Activated CD4-positive, alpha-beta T cell treated with anti-CD3 and anti-CD28 coated beads, Interleukin-2, amount 10 ng/mL, durations not matched to agents 7 days and 5 days (primary cell): ENCODE data around the gene COL4A6. TPM values are rescaled to one million over a fixed set of nuclear protein-coding genes. Genes with fewer than 3 reads are reported as not detected.
"Not testable (repeated sequence)": the region's sequence is repeated elsewhere in the genome, so short reads cannot be mapped to it uniquely, and the experiment has no call there.

Experiments used
- CTCF ChIA-PET: fragments of 350-600 bp; sonication (Branson Sonifier 250); formaldehyde crosslinking; loops from one replicate; lab custom pipeline; 2021; ENCODE audit warnings: antibody characterized with exemption; lab: Charles Lee
- POLR2A ChIA-PET: fragments of 350-600 bp; sonication (Branson Sonifier 250); formaldehyde crosslinking; loops from one replicate; lab custom pipeline; 2021; ENCODE audit warnings: antibody characterized with exemption; lab: Charles Lee
- DNase-seq: peaks from one replicate; pipeline ENCODE4 v3.0.0-alpha.2; 2020
- H3K27ac Mint-ChIP-seq: one replicate; pipeline ENCODE4 v1.8.0; 2021; ENCODE audit warnings: mild to moderate bottlenecking, moderate library complexity, mixed read lengths
- H3K27me3 Mint-ChIP-seq: one replicate; pipeline ENCODE4 v1.8.0; 2021; ENCODE audit warnings: mixed read lengths
- H3K36me3 Mint-ChIP-seq: one replicate; pipeline ENCODE4 v1.8.0; 2021; ENCODE audit warnings: low read depth, mixed read lengths
- H3K4me1 Mint-ChIP-seq: one replicate; pipeline ENCODE4 v1.8.0; 2021; ENCODE audit warnings: mixed read lengths
- H3K4me3 Mint-ChIP-seq: one replicate; pipeline ENCODE4 v1.8.0; 2021; ENCODE audit warnings: mild to moderate bottlenecking, moderate library complexity, mixed read lengths
- H3K9me3 Mint-ChIP-seq: one replicate; pipeline ENCODE4 v1.8.0; 2021; ENCODE audit warnings: mixed read lengths
- total RNA-seq, 2 experiments: library from RNA; stranded (reverse); gene quantifications; one replicate each; pipeline ENCODE4 v1.2.3, GENCODE V29; 2021

Gene COL4A6
- total RNA-seq, 2 experiments from 2014 or later: not detected

DNA sequence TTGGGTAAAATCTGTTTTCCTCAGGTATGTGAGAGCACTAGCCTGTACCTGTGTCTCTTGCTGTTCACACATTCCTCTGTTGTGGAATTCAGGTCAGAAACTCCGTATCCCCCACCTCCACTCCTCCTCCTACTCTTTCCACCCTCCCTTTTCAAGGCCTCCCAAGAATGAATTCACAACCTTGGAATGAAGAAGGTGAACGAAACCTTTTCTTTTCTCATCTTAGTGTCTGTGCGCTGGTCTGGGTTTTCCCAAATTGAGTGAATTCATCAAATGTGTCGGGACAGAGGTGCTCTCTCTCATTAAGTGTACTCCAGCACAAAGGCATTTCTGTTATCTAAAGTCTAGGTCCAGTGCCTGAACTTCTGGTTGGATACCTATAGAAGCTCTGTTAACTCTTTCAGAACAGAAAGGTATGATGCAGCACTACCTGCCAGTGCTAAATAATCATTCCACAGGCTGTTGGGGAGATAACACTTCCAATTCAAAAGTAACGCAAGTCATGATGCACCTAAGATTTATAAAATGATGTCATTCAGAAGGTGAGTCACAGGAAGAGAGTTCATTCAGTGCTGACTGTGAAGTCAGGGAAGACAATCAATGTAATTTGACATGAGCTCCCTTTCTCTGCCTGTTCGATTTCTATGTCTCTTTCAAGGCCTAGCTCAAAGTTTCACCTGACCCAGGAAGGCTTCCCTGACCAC lies 41.9 kb downstream of the COL4A6 start:
- no peaks in the 10 kb centered on the region for H3K36me3 Mint-ChIP-seq
- ChIA-PET POLR2A (no interaction called here), CTCF (no interaction called here)
- no peaks in the 10 kb centered on the region for H3K4me1 Mint-ChIP-seq
- H3K27ac Mint-ChIP-seq: no peak overlapping the region
- no peak overlapping the region for H3K4me3 Mint-ChIP-seq
- H3K9me3 Mint-ChIP-seq: no peaks in the 10 kb centered on the region
- no peaks in the 10 kb centered on the region for H3K27me3 Mint-ChIP-seq
- DNase-seq: no peak

DNA sequence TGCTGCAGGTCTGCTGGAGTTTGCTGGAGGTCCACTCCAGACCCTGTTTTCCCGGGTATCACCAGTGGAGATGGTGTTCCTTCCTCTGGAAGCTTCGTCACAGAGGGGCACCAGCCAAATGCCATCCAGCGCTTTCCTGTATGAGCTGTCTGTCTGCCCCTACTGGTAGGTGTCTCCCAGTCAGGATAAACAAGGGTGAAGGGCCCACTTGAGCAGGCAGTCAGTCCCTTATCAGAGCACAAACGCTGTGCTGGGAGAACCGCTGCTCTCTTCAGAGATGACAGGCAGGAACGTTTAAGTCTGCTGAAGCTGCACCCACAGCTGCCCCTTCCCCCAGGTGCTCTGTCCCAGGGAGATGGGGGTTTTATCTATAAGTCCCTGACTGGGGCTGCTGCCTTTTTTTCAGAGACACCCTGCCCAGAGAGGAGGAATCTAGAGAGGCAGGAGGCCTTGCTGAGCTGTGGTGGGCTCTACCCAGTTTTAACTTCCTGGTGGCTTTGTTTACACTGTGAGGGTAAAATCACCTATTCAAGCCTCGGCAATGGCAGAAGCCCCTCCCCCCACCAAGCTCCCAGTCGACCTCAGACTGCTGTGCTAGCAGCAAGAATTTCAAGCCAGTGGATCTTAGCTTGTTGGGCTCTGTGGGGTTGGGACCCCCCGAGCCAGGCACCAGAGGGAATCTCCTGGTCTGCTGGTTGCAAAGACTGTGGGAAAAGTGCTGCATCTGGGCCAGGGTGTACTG lies 47.1 kb downstream of the COL4A6 start:
- DNase-seq, H3K4me3 Mint-ChIP-seq, POLR2A ChIA-PET, H3K27me3 Mint-ChIP-seq, H3K36me3 Mint-ChIP-seq, H3K27ac Mint-ChIP-seq, H3K9me3 Mint-ChIP-seq, CTCF ChIA-PET, H3K4me1 Mint-ChIP-seq: not testable (repeated sequence)

DNA sequence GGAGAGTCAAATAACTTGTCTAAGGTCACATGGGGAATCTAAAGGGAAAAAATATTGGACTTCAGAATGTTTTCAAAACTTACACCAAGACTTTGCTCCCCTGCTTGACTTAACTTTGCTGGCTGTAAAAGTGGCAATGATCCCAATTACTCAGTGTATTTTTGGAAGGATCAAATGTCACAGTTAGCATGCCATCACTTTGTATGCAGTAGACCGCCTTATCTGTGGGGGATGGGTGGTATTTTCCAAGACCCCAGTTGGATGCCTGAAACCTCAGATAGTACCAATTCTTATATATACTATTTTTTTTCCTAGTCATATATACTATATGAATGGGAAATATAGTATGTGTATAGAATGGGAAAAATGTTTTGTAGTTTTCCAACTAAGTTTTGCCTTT lies 53.4 kb downstream of the COL4A6 start:
- H3K9me3 Mint-ChIP-seq: peaks cover 2% of the 10 kb centered on the region
- H3K4me1 Mint-ChIP-seq: no peaks in the 10 kb centered on the region
- no peaks in the 10 kb centered on the region for H3K27me3 Mint-ChIP-seq
- DNase-seq: no peak
- ChIA-PET POLR2A (no interaction called here), CTCF (no interaction called here)
- H3K27ac Mint-ChIP-seq: no peak overlapping the region
- no peak overlapping the region for H3K4me3 Mint-ChIP-seq
- H3K36me3 Mint-ChIP-seq: no peaks in the 10 kb centered on the region

DNA sequence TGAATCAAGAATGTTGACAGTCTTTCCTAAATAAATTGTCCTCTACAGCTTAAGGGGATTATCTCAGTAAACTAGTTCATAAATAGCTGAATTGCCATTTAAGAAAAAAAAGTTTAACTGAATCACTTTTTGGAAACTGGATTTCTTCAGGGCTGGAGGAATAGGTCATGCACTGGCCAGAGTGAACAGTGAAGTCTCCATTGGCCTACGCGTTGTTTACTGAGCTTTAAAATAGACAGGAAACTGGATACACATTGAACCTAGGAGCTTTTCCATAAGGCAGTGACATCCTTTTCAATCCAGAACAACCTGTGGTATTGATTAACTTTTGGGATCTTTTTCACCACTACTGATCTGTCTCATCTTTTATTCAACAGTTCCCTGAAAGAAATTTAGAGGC lies 58.0 kb downstream of the COL4A6 start:
- Mint-ChIP-seq H3K27me3 (no peaks in the 10 kb centered on the region), H3K4me3 (no peak overlapping the region), H3K4me1 (no peaks in the 10 kb centered on the region), H3K36me3 (no peaks in the 10 kb centered on the region), H3K27ac (no peak overlapping the region), H3K9me3 (no peaks in the 10 kb centered on the region)
- DNase-seq: no peak
- ChIA-PET CTCF (interaction anchor here (0.6 kb wide), 1 partner anchor 8 kb away, joined by 3 read pairs; no protein-coding TSS in a partner anchor), POLR2A (no interaction called here)

DNA sequence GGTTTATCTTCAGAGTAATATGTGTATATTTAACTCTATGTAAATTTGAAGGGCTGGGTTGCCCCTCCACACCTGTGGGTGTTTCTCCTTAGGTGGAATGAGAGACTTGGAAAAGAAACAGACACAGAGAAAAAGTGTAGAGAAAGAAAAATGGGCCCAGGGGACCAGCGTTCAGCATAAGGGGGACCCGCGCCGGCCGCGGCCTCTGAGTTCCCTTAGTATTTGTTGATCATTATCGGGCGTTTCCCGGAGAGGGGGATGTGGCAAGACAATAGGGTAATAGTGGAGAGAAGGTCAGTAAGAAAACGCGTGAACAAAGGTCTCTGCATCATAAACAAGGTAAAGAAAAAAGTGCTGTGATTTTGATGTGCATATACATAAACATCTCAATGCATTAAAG lies 61.4 kb downstream of the COL4A6 start:
- POLR2A ChIA-PET, H3K27ac Mint-ChIP-seq, DNase-seq, H3K36me3 Mint-ChIP-seq, H3K4me1 Mint-ChIP-seq, CTCF ChIA-PET, H3K27me3 Mint-ChIP-seq, H3K9me3 Mint-ChIP-seq, H3K4me3 Mint-ChIP-seq: not testable (repeated sequence)

DNA sequence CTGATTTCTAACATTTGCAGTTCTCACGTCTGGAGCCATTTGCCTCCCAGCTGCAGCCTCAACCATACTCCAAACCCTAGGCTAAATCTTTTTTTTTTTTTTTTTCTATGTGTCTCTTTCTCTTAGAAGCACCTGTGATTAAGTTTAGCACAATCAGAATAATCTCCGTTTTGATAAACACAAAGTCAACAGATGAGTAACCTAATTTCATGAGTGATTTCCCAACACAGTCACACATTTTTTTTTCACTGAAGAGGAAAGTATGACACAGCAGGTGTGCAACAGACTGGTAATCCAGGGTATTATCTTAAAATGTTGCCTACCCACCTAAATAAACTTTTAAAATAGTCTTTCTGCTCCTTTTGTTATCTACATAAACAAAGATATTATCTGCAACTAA lies 62.6 kb downstream of the COL4A6 start:
- H3K27me3 Mint-ChIP-seq, H3K27ac Mint-ChIP-seq, CTCF ChIA-PET, H3K36me3 Mint-ChIP-seq, H3K9me3 Mint-ChIP-seq, POLR2A ChIA-PET, DNase-seq, H3K4me1 Mint-ChIP-seq, H3K4me3 Mint-ChIP-seq: not testable (repeated sequence)

DNA sequence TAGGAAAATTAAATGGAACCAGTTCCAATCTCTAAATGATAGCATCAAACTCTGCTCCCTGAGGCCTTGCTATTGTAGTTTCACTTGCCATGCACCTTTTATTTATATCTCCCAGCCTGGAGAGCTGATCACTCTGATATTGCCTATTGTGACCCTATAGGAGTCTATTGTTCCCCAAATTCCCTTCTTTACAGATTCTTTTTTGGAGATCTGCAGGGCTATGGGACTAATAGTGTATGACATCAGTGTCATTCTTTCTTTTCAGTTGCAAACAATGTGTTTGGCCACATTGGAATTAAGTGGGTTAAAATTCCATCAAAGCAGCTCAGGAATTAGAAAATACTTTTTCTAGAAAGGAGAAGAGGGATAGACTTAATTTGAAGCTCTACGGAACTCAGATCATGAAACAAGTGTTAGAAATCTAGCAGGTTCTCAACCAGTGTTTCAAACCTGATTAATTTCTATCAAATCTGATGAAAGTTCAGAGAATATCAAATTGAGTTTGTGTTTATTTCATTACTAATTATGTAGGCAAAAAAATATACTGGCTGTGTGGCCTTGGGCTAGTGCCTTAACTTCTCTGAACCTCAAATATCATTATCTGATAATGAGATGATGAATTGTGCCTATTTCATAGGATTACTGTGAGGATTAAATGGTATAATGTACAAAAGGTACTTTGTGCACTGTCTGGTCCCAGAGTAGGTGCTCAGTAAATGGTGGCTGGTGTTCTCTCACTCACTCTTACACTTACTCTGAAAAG lies 71.4 kb downstream of the COL4A6 start:
- Mint-ChIP-seq H3K27me3 (peaks cover 2% of the 10 kb centered on the region), H3K4me1 (no peaks in the 10 kb centered on the region), H3K4me3 (no peak overlapping the region), H3K36me3 (no peaks in the 10 kb centered on the region), H3K9me3 (no peaks in the 10 kb centered on the region), H3K27ac (no peak overlapping the region)
- POLR2A ChIA-PET: no interaction called here
- CTCF ChIA-PET: no interaction called here
- no peak for DNase-seq

DNA sequence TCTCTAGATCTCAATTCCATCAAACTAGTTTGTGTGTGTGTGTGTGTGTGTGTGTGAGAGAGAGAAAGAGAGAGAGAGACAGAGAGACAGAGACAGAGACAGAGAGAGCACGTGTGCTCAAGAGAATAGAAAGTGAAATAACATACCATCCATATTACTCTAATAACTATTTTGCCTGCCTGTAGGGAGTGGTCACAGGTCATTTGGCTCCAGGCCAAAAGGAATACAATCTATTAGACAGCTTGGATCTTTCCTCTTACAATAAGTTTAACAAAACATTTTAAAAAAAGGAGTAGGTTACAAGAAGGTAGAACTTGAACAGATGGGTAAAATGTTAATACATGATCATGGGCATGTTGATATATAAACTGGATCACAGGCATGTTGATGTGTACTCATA lies 76.2 kb downstream of the COL4A6 start:
- H3K4me3 Mint-ChIP-seq: no peak overlapping the region
- ChIA-PET POLR2A (no interaction called here), CTCF (no interaction called here)
- no peak for DNase-seq
- peaks cover 2% of the 10 kb centered on the region for H3K27me3 Mint-ChIP-seq
- H3K9me3 Mint-ChIP-seq: no peaks in the 10 kb centered on the region
- no peak overlapping the region for H3K27ac Mint-ChIP-seq
- no peaks in the 10 kb centered on the region for H3K4me1 Mint-ChIP-seq
- H3K36me3 Mint-ChIP-seq: no peaks in the 10 kb centered on the region

DNA sequence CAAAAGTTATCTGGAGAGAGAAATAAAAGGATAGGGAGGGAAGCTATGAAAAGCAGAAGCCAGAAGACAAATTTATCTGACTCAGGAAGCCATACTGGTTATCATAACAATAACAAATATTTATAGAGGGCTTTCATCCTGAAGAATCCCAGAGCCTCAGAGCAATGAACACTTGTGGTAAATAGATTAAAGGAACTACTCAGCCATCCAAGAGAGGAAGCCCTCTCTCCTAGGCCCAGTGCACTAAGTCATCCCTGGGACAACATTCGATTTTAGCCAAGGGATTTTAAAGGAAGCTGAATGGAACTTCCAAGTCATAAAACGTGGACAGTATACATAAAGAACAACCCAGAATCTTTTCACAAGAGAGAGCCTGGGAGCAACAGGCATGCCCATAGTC lies 76.9 kb downstream of the COL4A6 start:
- no peak overlapping the region for H3K4me3 Mint-ChIP-seq
- H3K9me3 Mint-ChIP-seq: no peaks in the 10 kb centered on the region
- no peaks in the 10 kb centered on the region for H3K36me3 Mint-ChIP-seq
- H3K27me3 Mint-ChIP-seq: peaks cover 2% of the 10 kb centered on the region
- H3K4me1 Mint-ChIP-seq: no peaks in the 10 kb centered on the region
- no peak overlapping the region for H3K27ac Mint-ChIP-seq
- no peak for DNase-seq
- ChIA-PET CTCF (no interaction called here), POLR2A (no interaction called here)

DNA sequence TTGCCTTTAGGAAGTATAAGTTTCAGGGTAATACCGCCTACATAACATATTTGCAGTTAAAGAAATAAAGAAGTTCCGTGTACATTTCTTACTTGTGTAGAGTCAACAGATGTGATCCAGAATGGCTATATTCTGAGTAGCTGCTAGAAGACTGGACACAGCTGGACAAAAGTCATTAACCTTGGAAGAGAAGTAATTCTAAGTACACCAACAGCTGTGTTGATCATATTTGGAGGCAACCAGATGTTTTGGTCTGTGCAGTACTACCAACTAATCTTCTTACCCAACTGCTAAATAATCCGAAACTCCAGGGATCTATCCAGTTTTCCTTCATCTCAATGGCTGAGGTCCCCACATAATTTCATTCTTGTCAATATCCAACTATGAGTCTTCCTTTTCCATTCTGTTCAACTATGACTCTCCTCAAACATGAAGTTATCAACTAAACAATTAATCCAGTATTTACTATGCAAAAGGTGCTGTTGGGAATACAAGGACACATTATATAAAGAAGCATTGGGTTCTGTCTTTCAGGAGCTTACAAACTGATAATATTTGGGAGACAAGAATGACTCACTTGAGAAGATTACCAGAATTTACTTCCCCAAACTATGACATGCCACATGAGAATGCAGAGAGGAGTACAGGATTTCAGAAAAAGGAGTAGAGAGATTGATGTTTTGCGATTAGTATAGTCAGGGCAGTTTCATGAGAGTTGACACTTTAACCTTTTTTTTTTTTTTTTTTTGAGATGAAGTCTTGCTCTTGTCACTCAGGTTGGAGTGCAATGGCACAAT lies 78.2 kb downstream of the COL4A6 start:
- no peak overlapping the region for H3K27ac Mint-ChIP-seq
- no peak overlapping the region for H3K4me3 Mint-ChIP-seq
- no peaks in the 10 kb centered on the region for H3K27me3 Mint-ChIP-seq
- CTCF ChIA-PET: interaction anchor here (0.6 kb wide), 1 partner anchor 835 kb away, joined by 3 read pairs; no protein-coding TSS in a partner anchor
- no peaks in the 10 kb centered on the region for H3K9me3 Mint-ChIP-seq
- DNase-seq: no peak
- no peaks in the 10 kb centered on the region for H3K36me3 Mint-ChIP-seq
- POLR2A ChIA-PET: no interaction called here
- H3K4me1 Mint-ChIP-seq: no peaks in the 10 kb centered on the region

DNA sequence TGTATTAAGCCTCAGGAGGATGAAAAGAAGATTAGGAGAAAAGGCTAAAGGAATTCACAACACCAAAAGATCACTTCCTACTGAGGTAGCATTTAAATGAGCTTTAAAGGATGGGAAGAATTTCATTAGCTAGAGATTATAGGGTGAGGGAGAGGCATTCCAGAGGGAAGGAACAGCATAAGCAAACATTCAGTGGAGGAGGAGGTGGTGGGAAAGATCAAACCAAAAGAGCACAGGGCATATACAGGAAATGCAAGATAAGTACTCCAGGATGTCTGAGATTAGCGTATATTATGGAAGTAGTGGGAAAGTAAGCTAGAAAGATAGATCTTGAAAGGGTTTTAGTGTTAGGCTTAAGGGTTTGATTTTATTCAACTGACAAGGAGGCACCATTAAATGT lies 84.8 kb downstream of the COL4A6 start:
- Mint-ChIP-seq H3K9me3 (no peaks in the 10 kb centered on the region), H3K36me3 (no peaks in the 10 kb centered on the region), H3K27ac (no peak overlapping the region), H3K4me1 (no peaks in the 10 kb centered on the region), H3K27me3 (no peaks in the 10 kb centered on the region), H3K4me3 (no peak overlapping the region)
- ChIA-PET CTCF (no interaction called here), POLR2A (no interaction called here)
- no peak for DNase-seq

DNA sequence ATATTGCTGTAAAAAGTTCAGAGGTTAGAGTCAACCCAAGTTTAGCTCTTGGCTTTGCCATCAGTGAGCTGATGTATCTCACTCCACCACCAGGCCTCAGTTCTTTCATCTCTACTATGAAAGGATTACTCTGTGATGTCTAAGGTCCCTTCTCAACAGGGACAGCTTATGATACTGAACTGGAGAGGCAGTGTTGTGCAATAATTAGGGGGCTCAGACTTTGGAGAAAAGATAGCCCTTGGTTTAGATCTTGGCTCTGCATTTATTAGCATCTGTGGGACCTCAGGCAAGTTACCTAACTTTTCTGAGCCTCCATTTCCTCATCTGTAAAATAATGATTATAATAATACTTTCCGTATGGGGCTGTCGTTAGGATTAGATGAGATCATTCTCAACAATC lies 89.0 kb downstream of the COL4A6 start:
- H3K27ac Mint-ChIP-seq: no peak overlapping the region
- H3K4me3 Mint-ChIP-seq: no peak overlapping the region
- no peaks in the 10 kb centered on the region for H3K36me3 Mint-ChIP-seq
- CTCF ChIA-PET: no interaction called here
- H3K4me1 Mint-ChIP-seq: no peaks in the 10 kb centered on the region
- DNase-seq: no peak
- POLR2A ChIA-PET: no interaction called here
- no peaks in the 10 kb centered on the region for H3K27me3 Mint-ChIP-seq
- H3K9me3 Mint-ChIP-seq: no peaks in the 10 kb centered on the region

DNA sequence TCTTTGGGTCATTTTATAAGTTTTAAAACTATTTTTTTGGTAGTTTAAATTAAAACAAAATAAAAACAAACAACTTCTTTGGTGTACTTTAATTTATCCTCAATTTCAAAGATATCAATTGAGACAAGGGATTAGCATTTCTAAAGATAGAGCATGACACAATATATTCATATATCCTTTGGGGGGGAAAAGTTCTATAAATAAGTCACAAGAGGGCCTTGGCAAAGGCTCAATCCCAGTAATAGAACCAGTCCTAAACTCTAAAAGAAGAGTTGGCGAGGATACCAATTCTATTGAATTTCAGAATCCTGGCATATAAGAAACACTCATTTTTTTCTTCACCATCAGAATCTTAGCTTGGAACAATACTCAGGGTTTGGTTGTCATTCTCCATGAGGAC lies 89.7 kb downstream of the COL4A6 start:
- no peak for DNase-seq
- Mint-ChIP-seq H3K9me3 (no peaks in the 10 kb centered on the region), H3K27me3 (no peaks in the 10 kb centered on the region), H3K36me3 (no peaks in the 10 kb centered on the region), H3K4me3 (no peak overlapping the region), H3K27ac (no peak overlapping the region), H3K4me1 (no peaks in the 10 kb centered on the region)
- POLR2A ChIA-PET: no interaction called here
- CTCF ChIA-PET: no interaction called here
